RWPE2 (cell line): ENCODE measurements around the gene SERPINB6.
"Not testable (repeated sequence)": the region's sequence is repeated elsewhere in the genome, so short reads cannot be mapped to it uniquely, and the experiment has no call there.

Experiments used
- ATAC-seq: fragments of 200-7000 bp; cut with Tn5 transposase; 3 replicates; pipeline ENCODE4 v1.9.1; 2021; ENCODE audit warnings: low read depth
- DNase-seq: peaks from one replicate; pipeline ENCODE4 v3.0.0-alpha.2; 2020; ENCODE audit warnings: low spot score
- H3K27ac ChIP-seq: fragments of 450-650 bp; 2 replicates; pipeline ENCODE4 v1.5.1; 2017; ENCODE audit warnings: mild to moderate bottlenecking; ENCODE audit not compliant: poor library complexity, severe bottlenecking
- H3K27me3 ChIP-seq: fragments of 250-450 bp; sonication (Bioruptor Pico); 2 replicates; pipeline ENCODE4 v1.5.1; 2021; ENCODE audit warnings: mild to moderate bottlenecking, moderate library complexity; ENCODE audit not compliant: insufficient read depth, poor library complexity, severe bottlenecking
- H3K36me3 ChIP-seq: fragments of 250-450 bp; sonication (Bioruptor Pico); 2 replicates; pipeline ENCODE4 v1.5.1; 2020; ENCODE audit warnings: low read depth, mild to moderate bottlenecking, moderate library complexity
- H3K4me1 ChIP-seq: fragments of 250-450 bp; sonication (Bioruptor Pico); 2 replicates; pipeline ENCODE4 v1.5.1; 2021; ENCODE audit warnings: mild to moderate bottlenecking, moderate library complexity; ENCODE audit not compliant: insufficient read depth, poor library complexity, severe bottlenecking
- H3K4me3 ChIP-seq: fragments of 250-450 bp; sonication (Bioruptor Pico); 2 replicates; pipeline ENCODE4 v1.5.1; 2021; ENCODE audit warnings: mild to moderate bottlenecking, moderate library complexity; ENCODE audit not compliant: severe bottlenecking
- H3K9me3 ChIP-seq: fragments of 250-450 bp; sonication (Bioruptor Pico); 2 replicates; pipeline ENCODE4 v1.5.1; 2021; ENCODE audit warnings: mild to moderate bottlenecking, moderate library complexity; ENCODE audit not compliant: severe bottlenecking
- CTCF ChIP-seq: fragments of 450-650 bp; IDR thresholded peaks from one replicate; pipeline ENCODE4 v1.5.1; 2017; ENCODE audit warnings: mild to moderate bottlenecking, moderate library complexity; ENCODE audit not compliant: poor library complexity, severe bottlenecking

The SERPINB6 gene

DNA sequence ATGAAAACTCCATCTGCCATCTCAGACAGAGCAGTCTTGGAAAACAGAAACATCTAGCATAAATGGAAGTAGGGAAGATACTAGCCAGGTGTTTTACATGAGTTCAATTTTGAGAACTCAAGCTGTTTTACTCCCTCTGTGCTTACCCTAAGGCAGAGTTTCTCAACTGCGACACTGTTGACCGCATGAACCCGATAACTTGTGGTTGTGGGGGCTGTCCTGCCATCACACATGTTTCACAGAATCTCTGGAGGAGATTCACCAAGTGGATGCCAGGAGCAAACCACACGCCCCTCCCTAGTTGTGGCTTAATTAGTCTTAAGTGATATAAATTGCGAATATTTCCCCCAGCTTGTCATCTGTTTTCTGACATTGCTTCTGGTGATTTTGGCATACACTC lies 2.3 kb upstream of the SERPINB6 start:
- no peak for ATAC-seq
- TF ChIP-seq CTCF, result no peak
- Histone ChIP-seq H3K27me3 (no peaks in the 10 kb centered on the region), H3K4me1 (peaks cover 15% of the 10 kb centered on the region), H3K9me3 (no peaks in the 10 kb centered on the region), H3K36me3 (no peaks in the 10 kb centered on the region), H3K27ac (no peak overlapping the region), H3K4me3 (no peak overlapping the region)
- no peak for DNase-seq

GRCh38 chr6:2973180-2973579 lies 1.8 kb upstream of the SERPINB6 start:
- not testable (repeated sequence) for H3K27me3 ChIP-seq, DNase-seq, H3K27ac ChIP-seq, H3K9me3 ChIP-seq, H3K36me3 ChIP-seq, ATAC-seq, H3K4me3 ChIP-seq
- peaks cover 15% of the 10 kb centered on the region for H3K4me1 ChIP-seq

DNA sequence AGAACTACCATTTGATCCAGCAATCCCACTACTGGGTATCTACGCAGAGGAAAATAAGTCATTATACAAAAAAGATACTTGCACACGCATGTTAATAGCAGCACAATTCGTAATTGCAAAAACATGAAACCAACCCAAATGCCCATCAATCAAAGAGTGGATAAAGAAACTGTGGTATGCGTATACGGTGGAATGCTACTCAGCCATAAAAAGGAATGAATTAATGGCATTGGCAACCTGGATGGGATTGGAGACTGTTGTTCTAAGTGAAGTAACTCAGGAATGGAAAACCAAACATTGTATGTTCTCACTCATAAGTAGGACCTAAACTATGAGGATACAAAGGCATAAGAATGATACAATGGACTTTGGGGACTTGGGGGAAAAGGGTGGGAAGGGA lies 1.3 kb upstream of the SERPINB6 start:
- H3K9me3 ChIP-seq, H3K36me3 ChIP-seq, ATAC-seq, H3K4me3 ChIP-seq, H3K27ac ChIP-seq, DNase-seq, H3K27me3 ChIP-seq: not testable (repeated sequence)
- H3K4me1 ChIP-seq, result peaks cover 15% of the 10 kb centered on the region

GRCh38 chr6:2972219-2972487 lies 786 bp upstream of the SERPINB6 start:
- not testable (repeated sequence) for DNase-seq, H3K36me3 ChIP-seq, H3K4me3 ChIP-seq, H3K27me3 ChIP-seq, H3K9me3 ChIP-seq, ATAC-seq
- H3K4me1 ChIP-seq, result peaks cover 13% of the 10 kb centered on the region
- peak overlapping the region; percentile 82 for H3K27ac ChIP-seq

DNA sequence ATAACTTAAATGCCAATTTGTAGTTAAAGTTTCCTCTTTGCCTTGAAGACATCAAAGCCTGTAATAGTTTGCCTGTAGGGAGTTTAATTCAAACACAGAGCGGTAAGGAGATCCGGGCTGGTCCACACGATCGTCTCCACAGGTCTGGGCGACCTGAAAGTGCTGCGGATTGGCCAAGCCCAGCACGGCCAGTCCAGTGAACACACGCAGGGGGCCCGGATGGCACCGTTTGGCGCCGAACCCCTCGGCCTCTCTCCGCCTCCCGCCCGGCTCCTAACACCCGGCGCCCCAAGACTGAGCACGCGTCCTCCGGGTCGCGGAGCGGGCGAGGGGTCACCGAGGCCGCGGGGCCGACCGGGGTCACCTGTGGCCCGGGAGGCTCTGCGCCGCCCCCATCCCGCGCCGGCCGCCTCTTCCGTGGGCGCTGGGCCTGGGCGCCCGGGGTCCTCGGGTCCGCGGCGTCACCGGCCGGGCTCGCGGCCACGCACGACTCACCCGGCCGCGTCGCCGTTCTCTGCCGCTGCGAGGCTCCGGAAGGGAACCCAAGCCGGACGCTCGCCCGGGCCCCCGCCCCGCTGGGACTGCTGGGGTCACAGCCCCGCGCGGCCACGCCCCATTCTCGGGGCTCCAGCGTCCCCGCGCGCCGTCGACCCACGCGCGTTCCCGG lies 481 bp downstream of the SERPINB6 start:
- DNase-seq, result no peak

DNA sequence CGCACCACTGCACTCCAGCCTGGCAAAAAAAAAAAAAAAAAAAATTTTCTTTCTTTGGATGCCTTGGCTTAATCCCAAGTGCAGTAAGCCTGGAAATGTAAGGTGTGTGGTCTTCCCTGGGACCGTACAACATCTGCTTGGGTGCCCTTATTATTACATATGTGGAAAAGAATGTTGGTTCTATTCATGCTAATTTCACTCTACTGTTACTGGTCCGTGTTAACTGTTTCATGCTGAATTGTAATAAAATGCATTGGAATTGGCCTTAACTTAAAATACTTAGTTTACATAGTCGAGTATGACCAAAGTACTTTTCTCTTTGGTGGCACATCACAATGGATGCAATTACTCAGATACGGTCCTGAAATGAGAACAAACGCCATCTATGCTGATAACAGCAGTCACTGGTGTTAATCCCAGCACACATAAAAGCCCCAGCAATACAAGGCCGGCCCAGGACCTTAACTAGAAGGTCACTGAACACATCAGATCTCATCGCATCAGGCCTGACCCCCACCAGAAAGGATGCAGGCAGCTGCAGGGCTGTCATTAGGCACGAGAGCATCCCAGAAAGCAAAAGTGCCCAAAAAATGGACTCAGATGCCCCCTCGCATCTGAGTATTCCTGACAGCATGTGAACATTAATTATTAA lies 1.2 kb downstream of the SERPINB6 start:
- H3K27ac ChIP-seq, result peak overlapping the region; percentile 82
- no peak for ATAC-seq

More for the DNA sequence above, 481 bp downstream of the SERPINB6 start:
- H3K27me3 ChIP-seq, result no peaks in the 10 kb centered on the region
- no peak for TF ChIP-seq CTCF
- no peaks in the 10 kb centered on the region for H3K9me3 ChIP-seq
- ATAC-seq, result peak; percentile 78
- H3K4me3 ChIP-seq, result peak overlapping the region; percentile 68
- H3K36me3 ChIP-seq, result no peaks in the 10 kb centered on the region
- peak overlapping the region; percentile 82 for H3K27ac ChIP-seq
- peaks cover 2% of the 10 kb centered on the region for H3K4me1 ChIP-seq

More for the DNA sequence above, 1.2 kb downstream of the SERPINB6 start:
- Histone ChIP-seq H3K9me3 (no peaks in the 10 kb centered on the region), H3K36me3 (no peaks in the 10 kb centered on the region), H3K4me1 (no peaks in the 10 kb centered on the region), H3K27me3 (no peaks in the 10 kb centered on the region), H3K4me3 (peak overlapping the region; percentile 68)
- DNase-seq, result no peak
- no peak for TF ChIP-seq CTCF
